Activated CD4-positive, alpha-beta T cell treated with anti-CD3 and anti-CD28 coated beads for 36 hours (primary cell): Measurements from ENCODE around the gene MYO18A. TPM values are rescaled to one million over a fixed set of nuclear protein-coding genes. Genes with fewer than 3 reads are reported as not detected.

Experiments used
- ATAC-seq: fragments of 200-7000 bp; cut with Tn5 transposase; one replicate; pipeline ENCODE4 v1.10.0; 2021; ENCODE audit warnings: mild to moderate bottlenecking, moderate library complexity
- CTCF ChIA-PET: fragments of 350-600 bp; sonication (Branson Sonifier 250); formaldehyde crosslinking; loops from one replicate; lab custom pipeline; 2021; ENCODE audit warnings: antibody characterized with exemption; lab: Charles Lee
- POLR2A ChIA-PET: fragments of 350-600 bp; sonication (Branson Sonifier 250); formaldehyde crosslinking; loops from one replicate; lab custom pipeline; 2021; ENCODE audit warnings: antibody characterized with exemption, inconsistent platforms; lab: Charles Lee
- DNase-seq: peaks from one replicate; pipeline ENCODE4 v3.0.0-alpha.2; 2020
- H3K27ac Mint-ChIP-seq: one replicate; pipeline ENCODE4 v1.8.0; 2021; ENCODE audit warnings: mixed read lengths
- H3K27me3 Mint-ChIP-seq: one replicate; pipeline ENCODE4 v1.8.0; 2021; ENCODE audit warnings: mixed read lengths
- H3K36me3 Mint-ChIP-seq: one replicate; pipeline ENCODE4 v1.8.0; 2021; ENCODE audit warnings: low read depth, mixed read lengths
- H3K4me1 Mint-ChIP-seq: one replicate; pipeline ENCODE4 v1.8.0; 2021; ENCODE audit warnings: mixed read lengths
- H3K4me3 Mint-ChIP-seq: one replicate; pipeline ENCODE4 v1.8.0; 2021; ENCODE audit warnings: mild to moderate bottlenecking, moderate library complexity, mixed read lengths
- H3K9me3 Mint-ChIP-seq: one replicate; pipeline ENCODE4 v1.8.0; 2021; ENCODE audit warnings: low read depth, mixed read lengths
- intact Hi-C, 2 experiments: fragments of 100-400 bp; cut with DNase I in 1 of 2; cut with micrococcal nuclease in 1 of 2; formaldehyde crosslinking; loops; one replicate each; pipeline versions ENCODE4 v1.14.2 to v1.15.1; 2022 to 2024; cut with DNase I, micrococcal nuclease
- total RNA-seq, 2 experiments: library from RNA; stranded (reverse); gene quantifications; one replicate each; pipeline ENCODE4 v1.2.3, GENCODE V29; 2021

The MYO18A gene
- total RNA-seq, 2 experiments from 2014 or later: 31.9 to 38.2 TPM

DNA sequence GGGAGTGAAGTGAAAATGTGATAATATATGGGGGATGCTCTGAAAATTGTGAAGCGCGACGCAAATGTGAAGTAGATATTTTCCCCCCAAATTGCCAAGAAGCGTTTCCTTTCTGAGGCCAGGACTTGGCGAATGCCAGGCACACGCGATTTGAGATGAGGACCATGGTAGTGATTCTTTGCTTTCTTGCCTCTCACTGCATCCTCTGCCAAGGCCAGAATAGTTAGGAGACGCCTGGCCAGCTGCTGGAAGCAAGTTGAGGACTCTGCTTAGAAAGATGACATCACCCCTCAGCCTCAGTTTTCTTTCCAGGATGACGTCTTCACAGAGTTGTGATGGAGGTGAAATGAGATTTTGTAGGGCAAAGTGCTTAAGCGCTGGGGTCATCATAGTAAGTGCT, 111.4 kb downstream of the MYO18A start:
- intact Hi-C loops: no loop called here
- DNase-seq: no peak
- H3K4me3 Mint-ChIP-seq: no peak overlapping the region

DNA sequence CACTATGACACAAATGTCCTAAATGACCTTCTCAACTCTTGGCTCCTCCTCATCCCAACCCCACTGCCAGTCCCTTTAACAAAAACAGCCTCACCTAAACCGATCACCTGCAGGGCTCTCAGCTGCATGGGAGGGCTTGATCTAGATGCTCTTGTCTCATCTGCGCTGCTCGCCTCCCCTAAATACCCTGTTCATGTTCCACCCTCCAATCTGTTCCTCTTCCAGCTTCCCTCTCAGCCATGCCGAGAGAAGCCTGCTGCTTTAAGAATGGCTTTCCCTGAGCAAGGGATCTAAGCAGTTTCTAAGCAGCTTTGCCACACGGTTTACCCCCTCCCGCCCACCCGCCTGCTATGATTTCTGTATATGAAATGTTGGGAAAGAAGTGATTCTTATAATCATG, 113.6 kb downstream of the MYO18A start:
- H3K27ac Mint-ChIP-seq: no peak overlapping the region
- ChIA-PET POLR2A (no interaction called here), CTCF (interaction anchor here (1.6 kb wide), 1 partner anchor 101 kb away, joined by 9 read pairs; no protein-coding TSS in a partner anchor)
- no peak for DNase-seq
- no peak overlapping the region for H3K4me3 Mint-ChIP-seq
- intact Hi-C loops: no loop called here
- H3K4me1 Mint-ChIP-seq: no peaks in the 10 kb centered on the region
- H3K9me3 Mint-ChIP-seq: no peaks in the 10 kb centered on the region
- ATAC-seq: no peak
- no peaks in the 10 kb centered on the region for H3K27me3 Mint-ChIP-seq
- no peaks in the 10 kb centered on the region for H3K36me3 Mint-ChIP-seq

More for the DNA sequence above, 111.4 kb downstream of the MYO18A start:
- no peak for ATAC-seq
- Mint-ChIP-seq H3K9me3 (no peaks in the 10 kb centered on the region), H3K27me3 (no peaks in the 10 kb centered on the region), H3K36me3 (no peaks in the 10 kb centered on the region), H3K4me1 (no peaks in the 10 kb centered on the region), H3K27ac (no peak overlapping the region)
- ChIA-PET POLR2A (no interaction called here), CTCF (no interaction called here)

- ChIA-PET CTCF (interaction anchor here (1.1 kb wide), 2 partner anchors 51 to 100 kb away, joined by 3 read pairs; no protein-coding TSS in a partner anchor), POLR2A (no interaction called here)
- ATAC-seq (no peak), DNase-seq (no peak)
- no peaks in the 10 kb centered on the region for H3K4me1 Mint-ChIP-seq
- H3K36me3 Mint-ChIP-seq: no peaks in the 10 kb centered on the region
- H3K9me3 Mint-ChIP-seq: no peaks in the 10 kb centered on the region
- H3K27ac Mint-ChIP-seq: no peak overlapping the region
- H3K27me3 Mint-ChIP-seq: no peaks in the 10 kb centered on the region
- no peak overlapping the region for H3K4me3 Mint-ChIP-seq
- intact Hi-C loops: no loop called here
These were observed 114.2 kb downstream of the MYO18A start for GRCh38 chr17:29066047-29066446.

GRCh38 chr17:29063992-29064391, 116.2 kb downstream of the MYO18A start:
- H3K4me1 Mint-ChIP-seq: peaks cover 6% of the 10 kb centered on the region
- no peaks in the 10 kb centered on the region for H3K9me3 Mint-ChIP-seq
- no peak overlapping the region for H3K4me3 Mint-ChIP-seq
- ATAC-seq (no peak), DNase-seq (no peak)
- intact Hi-C loops: no loop called here
- H3K36me3 Mint-ChIP-seq: no peaks in the 10 kb centered on the region
- H3K27ac Mint-ChIP-seq: no peak overlapping the region
- no peaks in the 10 kb centered on the region for H3K27me3 Mint-ChIP-seq
- ChIA-PET CTCF (interaction anchor here (0.6 to 1.0 kb wide), 4 partner anchors 11 to 301 kb away, joined by 3 to 4 read pairs (median 3); no protein-coding TSS in a partner anchor), POLR2A (no interaction called here)

DNA sequence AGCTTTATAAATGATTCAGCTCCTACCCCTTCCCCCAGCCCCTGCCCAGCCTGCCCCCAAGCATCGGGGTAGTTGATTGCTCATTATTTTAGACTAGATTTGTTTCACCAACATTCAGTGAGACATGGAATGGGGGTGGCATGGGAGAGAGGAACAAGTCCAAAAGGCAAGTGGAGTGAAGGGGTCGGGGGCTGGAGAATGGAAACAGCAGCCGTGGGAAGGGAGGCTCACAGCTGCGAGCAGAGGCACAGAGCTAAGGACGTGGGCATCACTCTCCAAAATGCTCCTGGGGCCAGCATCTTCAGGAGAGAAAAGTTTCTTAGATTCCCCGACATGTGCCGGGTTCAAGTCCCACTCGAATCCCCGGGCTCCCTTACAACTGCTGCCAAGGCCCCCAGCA, 118.0 kb downstream of the MYO18A start:
- ATAC-seq: no peak
- CTCF ChIA-PET: interaction anchor here (0.5 to 1.2 kb wide), 3 partner anchors 54 to 462 kb away, joined by 3 to 5 read pairs (median 3); no protein-coding TSS in a partner anchor
- intact Hi-C loops: no loop called here
- Mint-ChIP-seq H3K4me3 (no peak overlapping the region), H3K36me3 (no peaks in the 10 kb centered on the region), H3K27ac (no peak overlapping the region), H3K9me3 (no peaks in the 10 kb centered on the region), H3K27me3 (no peaks in the 10 kb centered on the region), H3K4me1 (peaks cover 6% of the 10 kb centered on the region)
- DNase-seq: no peak
- POLR2A ChIA-PET: no interaction called here

- POLR2A ChIA-PET: no interaction called here
- Mint-ChIP-seq H3K9me3 (no peaks in the 10 kb centered on the region), H3K4me1 (peaks cover 6% of the 10 kb centered on the region), H3K4me3 (no peak overlapping the region), H3K27me3 (no peaks in the 10 kb centered on the region), H3K27ac (no peak overlapping the region), H3K36me3 (no peaks in the 10 kb centered on the region)
- CTCF ChIA-PET: interaction anchor here (1.2 kb wide), 2 partner anchors 55 to 95 kb away, joined by 3 to 5 read pairs; no protein-coding TSS in a partner anchor
- no peak for DNase-seq
- ATAC-seq: no peak
- intact Hi-C loops: no loop called here
These were observed 119.2 kb downstream of the MYO18A start for GRCh38 chr17:29061036-29061435.

DNA sequence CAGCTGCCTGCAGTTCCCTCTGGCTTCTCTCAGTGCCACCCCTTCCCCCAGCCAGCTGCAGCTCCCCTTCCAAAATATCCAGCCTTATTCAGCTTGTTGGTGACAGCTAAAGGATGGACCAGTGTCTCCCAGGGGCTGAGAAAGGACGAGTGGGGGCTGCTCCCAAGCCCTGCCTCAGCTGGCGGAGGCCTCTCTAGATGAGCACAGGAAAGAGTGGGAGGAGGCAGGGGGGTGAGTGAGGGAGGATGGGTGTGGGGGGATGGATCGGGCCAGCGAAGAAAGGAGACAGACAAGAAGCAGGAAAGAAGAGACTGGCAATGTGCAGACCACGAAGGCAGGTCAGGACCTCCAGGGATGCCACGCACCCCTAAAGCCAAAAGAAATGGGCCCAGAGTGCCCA, 119.7 kb downstream of the MYO18A start:
- no peaks in the 10 kb centered on the region for H3K36me3 Mint-ChIP-seq
- POLR2A ChIA-PET: no interaction called here
- peaks cover 6% of the 10 kb centered on the region for H3K4me1 Mint-ChIP-seq
- no peak overlapping the region for H3K4me3 Mint-ChIP-seq
- no peaks in the 10 kb centered on the region for H3K9me3 Mint-ChIP-seq
- no peaks in the 10 kb centered on the region for H3K27me3 Mint-ChIP-seq
- H3K27ac Mint-ChIP-seq: no peak overlapping the region
- CTCF ChIA-PET: interaction anchor here (0.6 to 1.2 kb wide), 5 partner anchors 10 to 173 kb away, joined by 3 to 4 read pairs (median 3); no protein-coding TSS in a partner anchor
- intact Hi-C loops: no loop called here
- no peak for ATAC-seq
- no peak for DNase-seq

DNA sequence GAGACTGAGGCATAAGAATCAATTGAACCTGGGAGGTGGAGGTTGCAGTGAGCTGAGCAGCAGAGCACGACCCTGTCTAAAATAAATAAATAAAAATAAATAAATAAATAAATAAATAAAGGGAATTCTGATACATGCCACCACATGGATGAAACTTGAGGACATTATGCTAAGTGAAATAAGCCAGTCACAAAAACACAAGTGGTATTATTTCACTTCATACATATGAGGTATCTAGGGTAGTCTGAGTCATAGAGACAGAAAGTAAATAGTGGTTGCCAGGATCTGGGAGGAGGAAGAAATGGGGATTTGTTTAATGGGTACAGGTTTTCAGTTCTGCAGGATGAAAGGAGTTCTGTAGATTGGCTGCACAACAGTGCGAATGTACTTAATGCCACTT, 120.9 kb downstream of the MYO18A start:
- H3K36me3 Mint-ChIP-seq: no peaks in the 10 kb centered on the region
- intact Hi-C loops: no loop called here

DNA sequence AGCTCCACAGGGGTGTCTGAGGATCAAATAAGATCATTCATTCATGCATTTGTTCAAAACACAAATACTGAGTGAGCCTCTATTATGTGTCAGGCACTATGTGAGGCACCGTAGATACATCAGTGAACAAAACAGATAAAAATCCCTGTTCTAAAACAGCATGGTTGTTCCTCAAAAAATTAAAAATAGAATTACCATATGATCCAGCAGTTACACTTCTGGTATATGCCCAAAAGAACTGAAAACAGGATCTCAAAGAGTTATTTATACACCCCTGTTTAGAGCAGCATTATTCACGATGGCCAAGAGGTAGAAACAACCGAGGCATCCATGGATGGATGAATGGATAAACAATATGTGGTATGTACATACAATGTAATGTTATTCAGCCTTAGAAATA, 121.8 kb downstream of the MYO18A start:
- H3K4me1 Mint-ChIP-seq: peaks cover 6% of the 10 kb centered on the region
- ChIA-PET CTCF (interaction anchor here (0.7 to 1.2 kb wide), 4 partner anchors 48 to 105 kb away, joined by 3 to 6 read pairs (median 4); no protein-coding TSS in a partner anchor), POLR2A (no interaction called here)
- H3K9me3 Mint-ChIP-seq: no peaks in the 10 kb centered on the region
- H3K4me3 Mint-ChIP-seq: no peak overlapping the region
- intact Hi-C loops: no loop called here
- no peak overlapping the region for H3K27ac Mint-ChIP-seq
- no peak for ATAC-seq
- H3K36me3 Mint-ChIP-seq: no peaks in the 10 kb centered on the region
- DNase-seq: no peak
- H3K27me3 Mint-ChIP-seq: no peaks in the 10 kb centered on the region

More for the DNA sequence above, 120.9 kb downstream of the MYO18A start:
- DNase-seq (no peak), ATAC-seq (no peak)
- Mint-ChIP-seq H3K9me3 (no peaks in the 10 kb centered on the region), H3K27ac (no peak overlapping the region), H3K4me3 (no peak overlapping the region), H3K4me1 (peaks cover 6% of the 10 kb centered on the region), H3K27me3 (no peaks in the 10 kb centered on the region)
- POLR2A ChIA-PET: no interaction called here
- CTCF ChIA-PET: interaction anchor here (0.7 to 1.2 kb wide), 5 partner anchors 49 to 296 kb away, joined by 3 to 6 read pairs (median 4); no protein-coding TSS in a partner anchor

DNA sequence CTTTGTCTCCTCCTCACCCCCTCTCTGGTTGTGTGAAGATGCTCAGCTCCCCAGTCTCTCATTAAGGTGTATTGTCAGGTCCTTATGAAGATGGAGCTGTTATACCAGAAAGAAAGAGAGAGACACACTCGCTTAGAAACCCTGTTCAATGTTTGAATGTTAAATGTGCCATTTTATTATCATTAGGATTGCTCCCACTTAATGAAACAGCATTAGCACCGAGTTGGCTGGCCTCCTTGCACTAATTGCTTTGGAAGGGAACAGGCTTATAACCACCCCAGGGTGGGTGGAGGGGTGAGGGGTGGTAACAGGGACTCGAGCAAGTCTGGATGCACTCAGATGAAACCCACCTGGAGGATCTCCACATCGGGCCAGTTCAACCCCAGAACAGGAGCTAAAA, 122.8 kb downstream of the MYO18A start:
- ChIA-PET POLR2A (no interaction called here), CTCF (interaction anchor here (1.2 kb wide), 1 partner anchor 104 kb away, joined by 3 read pairs; no protein-coding TSS in a partner anchor)
- intact Hi-C loops: no loop called here
- Mint-ChIP-seq H3K36me3 (no peaks in the 10 kb centered on the region), H3K4me1 (peaks cover 6% of the 10 kb centered on the region), H3K27ac (no peak overlapping the region), H3K4me3 (no peak overlapping the region), H3K9me3 (no peaks in the 10 kb centered on the region), H3K27me3 (no peaks in the 10 kb centered on the region)
- no peak for ATAC-seq
- no peak for DNase-seq

- H3K27ac Mint-ChIP-seq: no peak overlapping the region
- no peaks in the 10 kb centered on the region for H3K27me3 Mint-ChIP-seq
- H3K36me3 Mint-ChIP-seq: no peaks in the 10 kb centered on the region
- H3K4me3 Mint-ChIP-seq: no peak overlapping the region
- no peak for DNase-seq
- intact Hi-C loops: no loop called here
- ATAC-seq: no peak
- ChIA-PET CTCF (no interaction called here), POLR2A (no interaction called here)
- H3K4me1 Mint-ChIP-seq: peaks cover 7% of the 10 kb centered on the region
- no peaks in the 10 kb centered on the region for H3K9me3 Mint-ChIP-seq
These were observed 125.4 kb downstream of the MYO18A start for GRCh38 chr17:29054835-29055234.

DNA sequence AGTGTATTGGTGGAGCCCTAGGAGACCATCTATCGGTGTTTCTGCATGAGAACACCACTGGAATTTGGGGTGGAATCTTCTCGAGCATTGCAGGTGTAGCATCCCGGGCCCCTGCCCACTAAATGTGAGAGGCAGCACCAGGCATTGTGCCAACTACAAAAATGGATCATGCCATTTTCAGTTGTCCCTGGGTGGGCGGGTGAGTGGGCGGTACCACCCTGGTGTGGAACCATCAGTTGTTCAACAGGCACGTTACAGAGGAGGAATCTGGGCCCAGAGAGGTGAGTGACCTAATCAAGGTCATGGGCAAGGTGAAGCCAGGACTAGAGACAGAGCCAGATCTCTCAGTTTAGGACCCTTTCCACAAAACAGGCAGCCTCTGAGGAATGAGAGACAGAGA, 128.5 kb downstream of the MYO18A start:
- POLR2A ChIA-PET: no interaction called here
- H3K36me3 Mint-ChIP-seq: no peaks in the 10 kb centered on the region
- H3K4me1 Mint-ChIP-seq: peaks cover 6% of the 10 kb centered on the region
- ATAC-seq (no peak), DNase-seq (no peak)
- CTCF ChIA-PET: no interaction called here
- H3K27me3 Mint-ChIP-seq: peaks cover 2% of the 10 kb centered on the region
- no peak overlapping the region for H3K4me3 Mint-ChIP-seq
- H3K9me3 Mint-ChIP-seq: no peaks in the 10 kb centered on the region
- H3K27ac Mint-ChIP-seq: no peak overlapping the region
- intact Hi-C loops: no loop called here
